ENCODE results near the gene ANO2.

DNA sequence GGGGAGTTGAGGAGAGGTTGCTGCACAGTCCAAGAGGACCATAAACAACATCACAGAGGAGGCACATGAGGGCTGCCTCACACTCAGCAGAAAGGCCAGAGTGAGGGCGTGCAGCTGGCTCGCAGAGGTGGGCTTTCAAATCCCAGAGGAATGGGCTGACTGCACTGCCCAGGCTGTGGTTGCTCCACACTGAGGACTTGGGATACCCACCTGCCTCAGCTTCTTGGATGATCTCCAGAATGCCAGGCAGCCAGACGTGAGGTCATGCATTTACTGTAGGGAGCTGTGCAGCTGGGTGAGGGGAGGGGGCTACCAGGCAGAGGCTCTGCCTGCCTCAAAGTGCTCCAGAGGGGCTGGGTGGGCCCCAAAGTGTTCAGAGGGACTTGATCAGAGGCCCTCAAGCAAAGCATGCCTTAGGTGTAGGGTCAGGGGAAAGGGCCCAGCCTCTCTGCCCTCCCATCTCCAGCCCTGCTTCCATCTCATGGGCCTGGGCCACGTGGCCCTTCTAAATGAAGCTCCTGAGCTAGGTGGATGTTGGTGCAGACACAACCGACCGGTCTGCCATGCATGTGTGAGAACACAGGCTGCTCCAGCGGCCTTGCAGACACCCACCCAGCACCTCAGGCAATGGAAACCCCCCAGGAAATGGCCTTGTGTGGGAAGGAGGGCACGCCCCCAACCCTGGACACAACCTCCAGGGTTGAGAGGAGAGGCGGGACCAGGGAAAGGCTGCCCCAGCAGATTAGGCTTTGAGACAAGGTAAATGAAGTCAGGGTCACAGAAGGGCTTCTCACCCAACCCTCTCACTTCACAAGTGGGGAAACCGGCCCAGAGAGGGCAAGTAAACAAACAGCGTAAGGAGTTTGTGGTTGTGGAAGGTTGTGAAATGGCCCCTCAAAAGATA, 422.4 kb downstream of the ANO2 start:
- TF ChIP-seq, protein P1, sequence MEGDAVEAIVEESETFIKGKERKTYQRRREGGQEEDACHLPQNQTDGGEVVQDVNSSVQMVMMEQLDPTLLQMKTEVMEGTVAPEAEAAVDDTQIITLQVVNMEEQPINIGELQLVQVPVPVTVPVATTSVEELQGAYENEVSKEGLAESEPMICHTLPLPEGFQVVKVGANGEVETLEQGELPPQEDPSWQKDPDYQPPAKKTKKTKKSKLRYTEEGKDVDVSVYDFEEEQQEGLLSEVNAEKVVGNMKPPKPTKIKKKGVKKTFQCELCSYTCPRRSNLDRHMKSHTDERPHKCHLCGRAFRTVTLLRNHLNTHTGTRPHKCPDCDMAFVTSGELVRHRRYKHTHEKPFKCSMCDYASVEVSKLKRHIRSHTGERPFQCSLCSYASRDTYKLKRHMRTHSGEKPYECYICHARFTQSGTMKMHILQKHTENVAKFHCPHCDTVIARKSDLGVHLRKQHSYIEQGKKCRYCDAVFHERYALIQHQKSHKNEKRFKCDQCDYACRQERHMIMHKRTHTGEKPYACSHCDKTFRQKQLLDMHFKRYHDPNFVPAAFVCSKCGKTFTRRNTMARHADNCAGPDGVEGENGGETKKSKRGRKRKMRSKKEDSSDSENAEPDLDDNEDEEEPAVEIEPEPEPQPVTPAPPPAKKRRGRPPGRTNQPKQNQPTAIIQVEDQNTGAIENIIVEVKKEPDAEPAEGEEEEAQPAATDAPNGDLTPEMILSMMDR (IDR thresholded peaks at IDR 0.05 in 4 of 5, conservative IDR thresholded peaks at IDR 0.05 in 1 of 5) = no peak
- TF ChIP-seq POLR2A (IDR thresholded peaks at IDR 0.05) = no peak
